Measurements from ENCODE around the gene HADH.

The HADH gene

DNA sequence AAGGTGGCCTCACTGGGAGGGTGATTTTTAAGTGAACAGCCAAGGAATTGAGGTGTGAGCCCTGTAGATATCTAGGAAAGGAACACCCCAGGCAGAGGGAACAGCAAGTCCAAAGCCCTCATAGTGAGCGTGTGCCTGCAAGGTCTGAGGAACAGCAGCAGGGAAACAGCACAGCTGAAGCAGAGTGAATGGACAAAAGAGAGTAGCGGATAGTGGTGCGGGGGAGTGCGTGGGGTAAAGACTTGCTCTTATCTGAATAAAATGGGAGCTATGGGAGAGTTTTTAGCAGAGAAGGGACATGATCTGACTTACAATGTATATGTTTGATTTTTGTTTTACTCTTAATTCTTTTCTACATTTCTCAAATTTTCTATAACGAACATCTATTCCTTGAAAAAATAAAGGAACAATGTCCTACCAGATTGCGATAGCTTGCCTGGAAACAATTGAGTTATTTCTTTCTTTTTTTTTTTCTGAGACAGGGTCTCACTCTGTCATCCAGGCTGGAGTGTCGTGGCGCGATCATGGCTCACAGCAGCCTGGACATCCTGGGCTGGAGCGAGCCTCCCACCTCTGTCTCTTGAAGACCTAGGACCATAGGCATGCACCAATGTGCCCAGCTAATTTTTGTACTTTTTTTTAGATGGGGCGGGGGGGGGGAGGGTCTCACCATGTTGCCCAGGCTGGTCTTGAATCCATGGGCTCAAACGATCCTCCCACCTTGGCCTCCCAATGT is 19.5 kb upstream of the HADH start:
- Histone ChIP-seq H3K9me2 (replicated peaks; ENCODE audit: control insufficient read depth, low read length) (no peaks in the 10 kb centered on the region), H4K20me1 (ENCODE audit: control insufficient read depth, insufficient read depth, low read depth, low read length) (no peaks in the 10 kb centered on the region), H3K36me3 (ENCODE audit: control insufficient read depth, low read length) (no peaks in the 10 kb centered on the region), H3K4me3 (ENCODE audit: low read length) (no peak overlapping the region), H3K79me2 (ENCODE audit: control insufficient read depth, low read length) (no peaks in the 10 kb centered on the region), H3F3A (ENCODE audit: control insufficient read depth, insufficient read depth) (no peaks in the 10 kb centered on the region), H3K9me3 (ENCODE audit: control insufficient read depth, insufficient read depth, low read length) (no peaks in the 10 kb centered on the region), H3K4me2 (ENCODE audit: low read length) (no peak overlapping the region), H3K27me3 (ENCODE audit: control insufficient read depth, low read length) (no peaks in the 10 kb centered on the region), H3K27ac (ENCODE audit: low read depth, low read length) (no peak overlapping the region), H3K4me1 (ENCODE audit: control insufficient read depth, low read length) (peaks cover 2% of the 10 kb centered on the region; the same call in 1 of the 2 replicates)
- TF ChIP-seq, protein P1, sequence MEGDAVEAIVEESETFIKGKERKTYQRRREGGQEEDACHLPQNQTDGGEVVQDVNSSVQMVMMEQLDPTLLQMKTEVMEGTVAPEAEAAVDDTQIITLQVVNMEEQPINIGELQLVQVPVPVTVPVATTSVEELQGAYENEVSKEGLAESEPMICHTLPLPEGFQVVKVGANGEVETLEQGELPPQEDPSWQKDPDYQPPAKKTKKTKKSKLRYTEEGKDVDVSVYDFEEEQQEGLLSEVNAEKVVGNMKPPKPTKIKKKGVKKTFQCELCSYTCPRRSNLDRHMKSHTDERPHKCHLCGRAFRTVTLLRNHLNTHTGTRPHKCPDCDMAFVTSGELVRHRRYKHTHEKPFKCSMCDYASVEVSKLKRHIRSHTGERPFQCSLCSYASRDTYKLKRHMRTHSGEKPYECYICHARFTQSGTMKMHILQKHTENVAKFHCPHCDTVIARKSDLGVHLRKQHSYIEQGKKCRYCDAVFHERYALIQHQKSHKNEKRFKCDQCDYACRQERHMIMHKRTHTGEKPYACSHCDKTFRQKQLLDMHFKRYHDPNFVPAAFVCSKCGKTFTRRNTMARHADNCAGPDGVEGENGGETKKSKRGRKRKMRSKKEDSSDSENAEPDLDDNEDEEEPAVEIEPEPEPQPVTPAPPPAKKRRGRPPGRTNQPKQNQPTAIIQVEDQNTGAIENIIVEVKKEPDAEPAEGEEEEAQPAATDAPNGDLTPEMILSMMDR (IDR thresholded peaks at IDR 0.05; ENCODE audit: low read depth, low read length, poor library complexity, severe bottlenecking): no peak
- no peak for TF ChIP-seq EZH2phosphoT487 (IDR thresholded peaks at IDR 0.05; ENCODE audit: borderline replicate concordance, low read length)

DNA sequence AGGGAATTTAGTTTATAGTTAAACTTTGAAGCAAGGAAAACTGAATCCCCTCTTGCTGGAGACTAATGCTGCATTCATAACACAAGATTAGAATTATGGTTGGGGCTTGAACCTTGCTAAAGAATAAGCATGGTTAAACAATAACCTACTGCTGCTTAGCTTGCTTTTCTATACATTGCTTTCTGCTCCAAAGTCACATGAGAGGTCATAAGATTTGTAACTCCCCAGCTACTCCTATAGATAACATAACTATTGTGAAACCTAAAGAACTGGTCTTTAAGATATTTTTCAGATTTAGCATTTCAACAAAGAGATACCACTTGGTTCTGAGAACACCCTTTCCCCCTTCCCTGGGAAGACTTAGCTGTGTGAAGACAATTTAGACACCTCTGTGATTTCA is 17.1 kb upstream of the HADH start:
- H3K4me2 ChIP-seq (ENCODE audit: low read length): no peak overlapping the region
- no peak overlapping the region for H3K4me3 ChIP-seq (ENCODE audit: low read length)
- no peaks in the 10 kb centered on the region for H3K27me3 ChIP-seq (ENCODE audit: control insufficient read depth, low read length)
- H3F3A ChIP-seq (ENCODE audit: control insufficient read depth, insufficient read depth): no peaks in the 10 kb centered on the region
- H3K79me2 ChIP-seq (ENCODE audit: control insufficient read depth, low read length): no peaks in the 10 kb centered on the region
- H4K20me1 ChIP-seq (ENCODE audit: control insufficient read depth, insufficient read depth, low read depth, low read length): no peaks in the 10 kb centered on the region
- no peak for TF ChIP-seq EZH2phosphoT487 (IDR thresholded peaks at IDR 0.05; ENCODE audit: borderline replicate concordance, low read length)
- TF ChIP-seq, protein P1 (IDR thresholded peaks at IDR 0.05; ENCODE audit: low read depth, low read length, poor library complexity, severe bottlenecking): no peak
- H3K36me3 ChIP-seq (ENCODE audit: control insufficient read depth, low read length): no peaks in the 10 kb centered on the region
- H3K4me1 ChIP-seq (ENCODE audit: control insufficient read depth, low read length): no peaks in the 10 kb centered on the region
- no peaks in the 10 kb centered on the region for H3K9me2 ChIP-seq (replicated peaks; ENCODE audit: control insufficient read depth, low read length)
- H3K27ac ChIP-seq (ENCODE audit: low read depth, low read length): no peak overlapping the region
- H3K9me3 ChIP-seq (ENCODE audit: control insufficient read depth, insufficient read depth, low read length): no peaks in the 10 kb centered on the region

DNA sequence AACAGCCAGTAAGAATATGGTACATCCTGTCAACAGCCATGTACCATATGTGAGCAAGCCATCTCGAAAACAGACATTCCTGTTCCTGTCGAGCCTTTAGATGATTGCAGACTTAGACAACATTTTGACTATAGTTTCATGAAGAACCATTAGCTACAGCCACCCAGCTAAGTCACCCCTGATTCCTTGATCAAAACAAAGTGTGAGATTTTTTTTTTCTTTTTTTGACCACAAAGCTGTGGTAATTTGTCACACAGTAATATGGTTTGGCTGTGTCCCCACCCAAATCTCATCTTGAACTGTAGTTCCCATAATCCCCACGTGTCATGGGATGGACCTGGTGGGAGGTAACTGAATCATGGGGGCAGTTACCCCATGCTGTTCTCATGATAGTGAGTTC is 15.2 kb upstream of the HADH start:
- Histone ChIP-seq H3K79me2 (ENCODE audit: control insufficient read depth, low read length) (no peaks in the 10 kb centered on the region), H3K4me2 (ENCODE audit: low read length) (no peak overlapping the region), H3K27me3 (ENCODE audit: control insufficient read depth, low read length) (no peaks in the 10 kb centered on the region), H3K4me3 (ENCODE audit: low read length) (no peak overlapping the region), H4K20me1 (ENCODE audit: control insufficient read depth, insufficient read depth, low read depth, low read length) (no peaks in the 10 kb centered on the region), H3F3A (ENCODE audit: control insufficient read depth, insufficient read depth) (no peaks in the 10 kb centered on the region), H3K27ac (ENCODE audit: low read depth, low read length) (no peak overlapping the region), H3K4me1 (ENCODE audit: control insufficient read depth, low read length) (no peaks in the 10 kb centered on the region), H3K9me3 (ENCODE audit: control insufficient read depth, insufficient read depth, low read length) (no peaks in the 10 kb centered on the region), H3K9me2 (replicated peaks; ENCODE audit: control insufficient read depth, low read length) (no peaks in the 10 kb centered on the region), H3K36me3 (ENCODE audit: control insufficient read depth, low read length) (no peaks in the 10 kb centered on the region)
- TF ChIP-seq EZH2phosphoT487 (IDR thresholded peaks at IDR 0.05; ENCODE audit: borderline replicate concordance, low read length): no peak
- TF ChIP-seq, protein P1 (IDR thresholded peaks at IDR 0.05; ENCODE audit: low read depth, low read length, poor library complexity, severe bottlenecking): no peak

Measured in DOHH2 (cell line).